T47D (cell line): Measurements from ENCODE around the gene ATRN.
"Not testable (repeated sequence)": the region's sequence is repeated elsewhere in the genome, so short reads cannot be mapped to it uniquely, and the experiment has no call there.

Experiments used
- DNase-seq, 2 experiments: peaks; one replicate each; pipeline versions ENCODE4 v3.0.0 to v3.0.0-alpha.2; 2011 to 2012; ENCODE audit warnings: low read depth in 1 of 2, low spot score in 1 of 2
- JUND ChIP-seq: IDR thresholded peaks from 2 replicates; pipeline ENCODE4 v1.6.1; 2012; ENCODE audit warnings: low read depth
- in situ Hi-C: cut with HindIII; loops from 2 replicates; pipeline ENCODE4 v1.10.0; 2016; ENCODE audit warnings: low sequenced_read_pairs, low pct_unique_long_range_greater_than_20kb

ATRN gene

DNA sequence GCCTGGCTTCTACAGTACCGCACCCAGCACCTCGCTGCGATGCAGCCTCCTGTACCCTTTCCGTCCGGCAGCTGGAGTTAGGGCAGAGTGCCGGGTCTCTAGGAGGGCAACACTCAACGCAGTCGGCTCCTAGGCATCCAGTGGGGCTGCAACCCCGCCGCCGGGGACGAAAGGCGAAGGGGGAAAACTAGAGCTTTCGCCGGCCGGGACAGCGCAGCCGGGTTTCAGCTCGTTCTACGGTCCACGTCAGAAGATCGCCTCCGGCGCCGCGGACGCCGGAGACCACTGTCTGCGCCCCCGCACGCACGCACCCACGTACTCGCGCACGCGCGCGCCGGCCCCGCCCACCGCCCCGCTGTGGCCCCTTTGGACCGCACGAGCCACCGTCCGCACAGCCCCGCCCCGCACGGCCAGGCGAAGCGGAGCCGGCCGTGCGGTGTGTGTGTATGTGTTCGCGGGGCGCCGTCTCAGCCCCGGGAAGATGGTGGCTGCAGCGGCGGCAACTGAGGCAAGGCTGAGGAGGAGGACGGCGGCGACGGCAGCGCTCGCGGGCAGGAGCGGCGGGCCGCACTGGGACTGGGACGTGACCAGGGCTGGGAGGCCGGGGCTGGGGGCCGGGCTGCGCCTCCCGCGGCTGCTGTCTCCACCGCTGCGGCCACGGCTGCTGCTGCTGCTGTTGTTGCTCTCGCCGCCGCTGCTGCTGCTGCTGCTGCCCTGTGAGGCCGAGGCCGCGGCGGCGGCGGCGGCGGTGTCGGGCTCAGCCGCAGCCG is at the start of gene ATRN:
TSS of gene ATRN (plus strand) at position 392 of the 770 bp plus-strand sequence. CDS start at position 482, 90 bp downstream.
- no peak for TF ChIP-seq JUND
- DNase-seq, result peak; percentile 91
- in situ Hi-C loops, result no loop called here

DNA sequence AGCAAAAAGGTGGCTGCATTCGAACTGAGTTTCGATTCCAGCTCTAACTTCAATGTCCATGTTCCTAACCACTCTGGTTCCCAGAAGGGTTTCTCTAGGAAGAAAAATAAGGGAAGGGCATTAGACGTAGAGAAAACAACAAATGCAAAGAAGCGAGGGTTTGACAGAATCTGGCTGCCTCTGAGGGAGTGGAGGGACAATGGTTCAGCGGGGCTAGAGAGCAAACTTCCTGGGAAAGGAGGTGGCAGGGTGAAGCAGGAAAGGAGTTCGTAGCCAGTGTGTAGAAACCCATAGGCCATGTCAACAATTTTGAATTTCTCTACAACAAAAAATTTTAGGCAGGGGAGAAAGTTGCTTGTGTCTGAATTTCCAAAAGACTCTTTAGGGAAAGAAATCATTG is 48.8 kb upstream of the ATRN start:
- TF ChIP-seq JUND, result no peak
- DNase-seq, result no peak
- in situ Hi-C loops, result no loop called here

DNA sequence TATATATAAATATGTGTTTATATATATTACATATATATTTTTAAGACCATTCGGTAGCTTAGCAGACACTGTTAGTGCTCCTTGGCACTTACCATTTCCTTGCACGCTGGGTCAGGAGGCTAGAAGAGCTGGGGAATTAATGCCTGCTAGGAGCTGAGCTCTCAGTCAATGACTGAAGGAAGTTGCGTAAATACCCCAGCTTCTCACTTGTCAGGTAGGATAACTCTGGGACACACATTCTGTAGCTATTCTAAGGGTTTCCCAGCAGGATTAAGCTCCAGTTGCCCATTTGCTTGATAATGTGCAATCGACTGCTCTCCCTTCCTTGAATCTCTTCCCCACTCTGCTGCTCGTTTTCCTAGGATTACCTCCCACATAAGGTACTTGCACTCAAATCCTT is 47.7 kb upstream of the ATRN start:
- TF ChIP-seq JUND, result no peak
- DNase-seq, result no peak
- in situ Hi-C loops, result no loop called here

DNA sequence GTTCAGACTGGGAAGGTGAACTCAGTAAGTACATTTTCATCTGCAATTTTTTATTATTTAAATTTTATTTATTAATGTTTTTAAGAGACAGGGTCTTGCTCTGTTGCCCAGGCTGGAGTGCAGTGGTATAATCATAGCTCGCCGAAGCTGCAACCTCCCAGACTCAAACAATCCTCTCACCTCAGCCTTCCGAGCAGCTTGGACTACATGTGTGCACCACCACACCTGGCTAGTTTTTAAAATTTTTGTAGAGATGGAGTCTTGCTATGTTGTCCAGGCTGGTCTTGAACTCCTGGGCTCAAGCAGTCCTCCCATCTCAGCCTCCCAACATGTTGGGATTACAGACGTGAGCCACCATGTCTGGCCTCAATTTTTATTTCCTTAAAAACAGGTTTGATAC is 44.1 kb upstream of the ATRN start:
- in situ Hi-C loops, result not testable (repeated sequence)

DNA sequence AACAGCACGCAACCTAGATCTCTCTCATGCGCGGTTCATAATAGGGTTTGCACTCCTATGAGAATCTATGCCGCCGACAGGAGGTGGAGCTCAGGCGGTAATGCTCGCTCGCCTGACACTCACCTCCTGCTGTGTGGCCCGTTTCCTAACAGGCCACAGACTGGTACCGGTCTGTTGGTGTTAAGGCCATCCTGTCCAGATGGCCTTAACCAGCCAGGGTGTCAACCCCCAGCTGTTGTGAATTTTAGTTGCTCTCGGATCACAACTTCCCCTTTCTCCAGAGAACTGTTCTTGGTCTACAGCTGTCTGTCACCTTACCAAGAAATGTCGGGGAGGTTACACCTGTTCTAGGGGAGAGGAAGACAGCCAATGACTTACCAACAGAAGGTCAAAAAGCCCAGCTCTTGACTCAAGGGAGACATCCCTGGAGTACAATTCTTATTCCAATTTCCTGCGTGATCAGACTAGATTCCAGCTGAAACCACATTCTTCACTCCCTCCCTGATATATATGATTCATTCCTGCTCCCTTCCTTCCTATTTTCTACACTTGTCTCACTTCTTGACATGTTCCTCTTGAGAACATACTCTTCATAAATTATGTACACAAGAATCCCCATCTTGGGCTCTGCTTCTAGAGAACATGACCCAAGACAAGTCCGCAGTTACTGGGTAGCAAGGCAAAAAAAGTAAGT is 40.3 kb upstream of the ATRN start:
- in situ Hi-C loops, result no loop called here
- TF ChIP-seq JUND, result no peak
- DNase-seq, result no peak

More for the DNA sequence above, 44.1 kb upstream of the ATRN start:
- not testable (repeated sequence) for DNase-seq

DNA sequence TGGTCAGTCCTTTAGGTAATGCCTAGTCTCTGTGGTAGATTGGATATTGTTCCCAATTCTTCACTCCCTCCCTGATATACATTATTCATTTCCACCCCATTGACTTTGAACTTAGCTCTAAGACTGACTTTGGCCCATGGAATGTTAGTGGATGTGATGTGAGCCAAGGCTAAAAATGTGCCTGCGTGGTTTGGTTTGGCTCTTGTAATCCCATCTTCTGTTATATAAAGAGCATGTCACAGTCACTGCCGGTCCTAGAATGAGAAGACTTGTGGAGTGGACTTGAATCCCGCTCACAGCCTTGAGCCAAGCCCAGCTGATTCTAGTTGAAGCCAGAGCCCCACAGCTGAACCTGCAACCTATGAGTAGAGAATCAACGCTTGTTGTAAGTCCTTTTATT is 39.7 kb upstream of the ATRN start:
- no peak for TF ChIP-seq JUND
- in situ Hi-C loops, result no loop called here

DNA sequence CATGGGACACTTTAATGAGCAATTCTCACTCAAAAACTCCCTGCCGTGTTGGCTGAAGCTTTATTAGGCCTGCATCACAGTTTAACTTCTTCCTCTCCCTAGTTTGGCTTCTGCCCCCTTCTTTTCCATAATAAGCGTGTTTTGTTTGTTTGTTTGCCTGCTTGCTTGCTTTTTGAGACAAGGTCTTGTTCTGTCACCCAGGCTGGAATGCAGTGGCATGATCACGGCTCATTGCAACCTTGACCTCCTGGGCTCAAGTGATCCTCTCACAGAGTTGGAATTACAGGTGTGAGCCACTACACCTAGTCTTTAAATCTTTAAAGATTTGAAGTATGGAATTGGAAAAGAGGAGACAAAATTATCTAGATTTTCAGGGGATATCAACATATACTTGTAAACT is 38.0 kb upstream of the ATRN start:
- no peak for TF ChIP-seq JUND
- no peak for DNase-seq
- in situ Hi-C loops, result no loop called here

More for the DNA sequence above, 39.7 kb upstream of the ATRN start:
- no peak for DNase-seq

DNA sequence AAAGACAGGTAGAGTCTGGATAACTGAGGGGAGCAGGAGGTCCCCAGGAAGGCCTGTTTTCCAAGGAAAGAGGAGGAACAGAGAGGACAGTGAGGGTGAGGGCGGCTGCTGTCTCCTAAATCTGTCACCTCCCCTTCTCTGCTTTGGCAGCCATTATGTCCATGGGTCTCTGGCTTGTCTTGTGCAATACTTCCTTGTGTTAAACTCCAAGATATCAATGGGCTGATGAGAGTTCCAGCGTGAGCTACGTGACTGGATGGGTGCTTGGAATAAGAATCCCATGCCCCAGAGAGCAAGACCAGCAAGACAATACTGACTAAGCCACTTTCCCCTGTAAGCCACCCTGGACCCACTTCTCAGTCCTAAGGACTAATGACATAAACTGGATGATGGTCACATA is 37.1 kb upstream of the ATRN start:
- no peak for TF ChIP-seq JUND
- in situ Hi-C loops, result no loop called here

DNA sequence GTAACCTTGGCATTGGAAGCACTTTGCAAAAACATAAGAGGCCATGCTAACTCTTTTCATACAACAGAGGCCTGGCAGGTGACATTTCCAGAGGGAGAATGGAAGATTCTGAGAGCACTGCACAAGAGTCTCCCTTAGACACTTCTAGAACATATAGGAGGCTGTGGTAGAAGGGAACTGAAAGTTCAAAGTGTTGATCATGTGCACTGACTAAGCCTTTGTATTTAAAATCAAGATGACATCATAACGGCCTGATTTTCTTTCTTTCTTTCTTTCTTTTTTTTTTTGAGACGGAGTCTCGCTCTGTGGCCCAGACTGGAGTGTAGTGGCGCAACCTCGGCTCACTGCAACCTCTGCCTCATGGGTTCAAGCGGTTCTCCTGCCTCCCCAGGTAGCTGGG is 36.6 kb upstream of the ATRN start:
- no peak for TF ChIP-seq JUND
- no peak for DNase-seq
- in situ Hi-C loops, result no loop called here

More for the DNA sequence above, 37.1 kb upstream of the ATRN start:
- no peak for DNase-seq

DNA sequence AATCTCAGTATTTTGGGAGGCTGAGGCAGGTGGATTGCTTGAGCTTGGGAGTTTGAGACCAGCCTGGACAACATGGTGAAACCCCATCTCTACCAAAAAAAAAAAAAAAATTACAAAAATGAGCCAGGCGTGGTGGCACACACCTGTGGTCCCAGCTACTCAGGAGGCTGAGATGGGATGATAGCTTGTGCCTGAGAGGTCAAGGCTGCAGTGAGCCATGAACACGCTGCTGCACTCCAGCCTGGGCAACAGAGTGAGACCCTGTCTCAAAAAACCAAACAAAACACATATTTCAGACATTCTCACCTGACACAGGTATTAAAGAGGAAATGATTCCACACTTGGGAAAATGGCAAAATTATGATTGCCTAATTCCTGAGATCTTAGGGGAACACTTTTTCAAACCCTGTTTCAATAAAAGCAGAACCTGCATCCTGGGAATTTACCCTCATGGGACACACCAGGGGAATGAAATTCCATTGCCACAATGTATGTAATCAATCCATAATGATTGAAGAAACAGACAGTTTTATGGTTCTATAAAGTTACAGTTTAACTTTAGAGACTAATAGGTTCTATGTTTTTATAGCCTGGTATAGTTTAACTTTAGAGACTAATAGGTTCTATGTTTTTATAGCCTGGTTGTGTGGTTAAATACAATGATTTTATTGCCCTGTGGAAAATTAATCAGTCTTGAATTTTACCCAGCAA is 33.8 kb upstream of the ATRN start:
- no peak for TF ChIP-seq JUND
- no peak for DNase-seq
- in situ Hi-C loops, result no loop called here

DNA sequence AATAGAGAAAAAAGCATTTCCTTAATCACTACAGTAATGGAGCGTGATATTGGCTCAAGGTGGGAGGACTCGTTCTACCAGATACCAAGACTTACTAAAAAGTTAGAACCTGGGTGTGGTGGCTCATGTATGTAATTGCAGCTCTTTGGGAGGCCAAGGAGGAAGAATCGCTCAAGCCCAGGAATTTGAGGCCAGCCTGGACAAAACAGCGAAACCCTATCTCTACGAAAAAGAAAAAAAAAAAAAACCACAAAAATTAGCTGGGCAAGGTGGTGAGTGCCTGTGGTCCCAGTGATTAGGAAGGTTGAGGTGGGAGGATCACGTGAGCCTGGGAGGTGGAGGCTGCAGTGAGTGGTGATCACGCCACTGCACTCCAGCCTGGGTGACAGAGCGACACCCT is 24.0 kb upstream of the ATRN start:
- in situ Hi-C loops, result no loop called here
- peak in 1 of 2 experiments; percentile 43 for DNase-seq
- no peak for TF ChIP-seq JUND

DNA sequence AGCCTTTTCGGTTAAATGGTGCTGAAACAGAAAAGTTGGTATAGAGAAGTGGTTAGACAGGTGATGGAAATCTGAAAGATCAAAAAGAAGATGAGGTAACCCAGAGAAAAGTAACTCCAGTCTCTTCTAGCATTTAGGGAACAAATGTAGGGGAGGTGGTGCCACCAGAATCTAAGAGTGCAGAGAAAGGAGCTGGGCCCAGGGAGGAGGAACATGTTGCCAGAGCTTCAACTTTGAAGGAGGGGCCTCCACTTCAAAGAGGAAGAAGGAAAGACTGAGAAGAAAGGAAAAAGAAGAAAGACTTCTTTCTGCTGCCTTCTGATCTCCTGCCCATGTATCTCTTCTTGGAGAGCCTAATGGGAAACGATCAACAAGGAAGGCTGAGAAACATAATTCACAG is 23.5 kb upstream of the ATRN start:
- DNase-seq, result no peak
- in situ Hi-C loops, result no loop called here
- TF ChIP-seq JUND, result no peak

DNA sequence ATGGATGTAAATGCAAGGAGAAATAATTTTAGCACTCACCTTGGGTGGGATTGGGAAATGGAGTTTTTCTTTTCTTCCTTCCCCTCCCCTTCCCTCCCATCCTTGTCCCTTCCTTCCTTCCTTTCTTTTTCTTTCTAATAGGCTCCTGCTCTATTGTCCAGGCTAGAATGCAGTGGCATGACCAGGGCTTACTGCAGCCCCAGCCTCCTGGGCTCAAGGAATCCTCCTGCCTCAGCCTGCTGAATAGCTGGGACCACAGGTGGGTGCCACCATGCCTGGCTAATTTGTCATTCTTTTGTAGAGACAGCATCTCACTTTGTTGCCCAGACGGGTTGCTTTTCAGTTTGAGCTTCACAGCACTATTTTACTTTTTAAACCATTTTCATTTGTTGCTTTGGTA is 21.5 kb upstream of the ATRN start:
- TF ChIP-seq JUND, result no peak
- no peak for DNase-seq
- in situ Hi-C loops, result no loop called here
